ENCODE results near the gene POU5F1. TPM values are rescaled to one million over a fixed set of nuclear protein-coding genes. Genes with fewer than 3 reads are reported as not detected.

POU5F1 gene
- polyA plus RNA-seq, 3 donors, result 0.20 TPM; not detected in 2

DNA sequence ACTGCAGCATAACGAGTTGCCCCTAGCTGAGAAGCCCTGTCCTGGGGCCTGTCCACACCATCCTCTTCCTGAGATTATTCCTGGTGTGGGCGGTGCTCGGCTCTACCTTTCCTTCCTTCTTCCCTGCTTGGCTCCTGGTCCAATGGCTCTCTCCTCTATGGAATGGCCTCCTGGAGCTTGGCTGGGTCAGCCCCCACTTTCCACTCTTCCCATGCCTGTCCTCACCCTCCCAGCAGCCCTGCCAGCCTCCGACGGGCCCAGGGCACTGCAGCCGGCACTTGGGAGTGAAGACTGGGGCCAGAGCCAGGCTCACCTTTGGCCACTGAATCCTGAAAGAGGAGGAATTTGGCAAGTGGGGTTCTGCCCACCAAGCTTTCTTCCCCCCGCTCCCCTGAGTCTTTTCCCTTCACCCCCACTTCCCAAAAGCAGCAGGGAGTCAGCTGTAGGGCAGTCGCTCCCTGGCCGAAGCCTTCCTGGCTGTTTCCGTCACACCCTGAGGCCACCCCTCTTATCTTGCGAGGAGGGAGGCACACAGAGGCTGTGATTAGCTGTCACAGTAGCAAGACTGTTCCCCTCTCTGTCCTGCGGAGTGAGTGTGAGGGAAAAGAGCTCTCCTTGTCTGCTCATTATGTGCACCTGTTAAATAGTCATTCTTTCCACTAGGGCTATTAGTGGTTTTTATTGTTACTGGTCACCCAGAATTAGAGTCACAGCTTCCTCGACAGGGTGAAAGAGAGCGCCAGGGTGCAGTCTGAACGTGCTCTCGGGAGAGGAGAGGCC lies 43.9 kb downstream of the POU5F1 start:
- Mint-ChIP-seq H3K4me1 (peaks cover 8% of the 10 kb centered on the region), H3K27ac (no peak overlapping the region), H3K9me3 (peaks cover 0 to 2% (median 0%) of the 10 kb centered on the region in 7 donors), H3K36me3 (no peaks in the 10 kb centered on the region), H3K27me3 (ENCODE audit: low read depth in 3 of 3) (peaks cover 4 to 10% (median 7%) of the 10 kb centered on the region in 3 donors), H3K4me3 (no peak overlapping the region)
- intact Hi-C loops (cut with micrococcal nuclease), result no loop called here
- TF ChIP-seq, protein P1, sequence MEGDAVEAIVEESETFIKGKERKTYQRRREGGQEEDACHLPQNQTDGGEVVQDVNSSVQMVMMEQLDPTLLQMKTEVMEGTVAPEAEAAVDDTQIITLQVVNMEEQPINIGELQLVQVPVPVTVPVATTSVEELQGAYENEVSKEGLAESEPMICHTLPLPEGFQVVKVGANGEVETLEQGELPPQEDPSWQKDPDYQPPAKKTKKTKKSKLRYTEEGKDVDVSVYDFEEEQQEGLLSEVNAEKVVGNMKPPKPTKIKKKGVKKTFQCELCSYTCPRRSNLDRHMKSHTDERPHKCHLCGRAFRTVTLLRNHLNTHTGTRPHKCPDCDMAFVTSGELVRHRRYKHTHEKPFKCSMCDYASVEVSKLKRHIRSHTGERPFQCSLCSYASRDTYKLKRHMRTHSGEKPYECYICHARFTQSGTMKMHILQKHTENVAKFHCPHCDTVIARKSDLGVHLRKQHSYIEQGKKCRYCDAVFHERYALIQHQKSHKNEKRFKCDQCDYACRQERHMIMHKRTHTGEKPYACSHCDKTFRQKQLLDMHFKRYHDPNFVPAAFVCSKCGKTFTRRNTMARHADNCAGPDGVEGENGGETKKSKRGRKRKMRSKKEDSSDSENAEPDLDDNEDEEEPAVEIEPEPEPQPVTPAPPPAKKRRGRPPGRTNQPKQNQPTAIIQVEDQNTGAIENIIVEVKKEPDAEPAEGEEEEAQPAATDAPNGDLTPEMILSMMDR (IDR thresholded peaks at IDR 0.05), result no peak
- Histone ChIP-seq H3K4me1 (ENCODE audit: control insufficient read depth in 1 of 2, insufficient read depth in 2 of 2, low read length in 2 of 2) (no peaks in the 10 kb centered on the region), H3K9ac (ENCODE audit: insufficient read depth, low read length, poor library complexity, severe bottlenecking) (no peak overlapping the region), H3K9me3 (replicated peaks in 1 of 2; ENCODE audit: control insufficient read depth in 1 of 2, insufficient read depth in 1 of 2, low read length in 2 of 2) (no peaks in the 10 kb centered on the region), H4K20me1 (ENCODE audit: insufficient read depth, low read length) (no peaks in the 10 kb centered on the region), H3K4me3 (replicated peaks in 1 of 3; ENCODE audit: low read depth in 2 of 3, low read length in 3 of 3) (no peak overlapping the region), H3K4me2 (replicated peaks; ENCODE audit: extremely low read depth, low read length, poor library complexity, severe bottlenecking) (no peak overlapping the region), H3K36me3 (replicated peaks in 1 of 2; ENCODE audit: control insufficient read depth in 1 of 2, insufficient read depth in 2 of 2, low read length in 2 of 2) (no peaks in the 10 kb centered on the region), H2AFZ (ENCODE audit: insufficient read depth, low read depth, low read length, poor library complexity, severe bottlenecking) (no peak overlapping the region), H3K79me2 (ENCODE audit: insufficient read depth, low read length) (no peaks in the 10 kb centered on the region), H3K27ac (ENCODE audit: low read depth in 1 of 2, low read length in 2 of 2) (no peak overlapping the region), H3K27me3 (ENCODE audit: control insufficient read depth in 2 of 2, insufficient read depth in 2 of 2, low read length in 2 of 2) (no peaks in the 10 kb centered on the region)
- 87% methylated on average over 5 of the region's 16 CpGs for WGBS (ENCODE audit: insufficient coverage)
- DNase-seq, result no peak

DNA sequence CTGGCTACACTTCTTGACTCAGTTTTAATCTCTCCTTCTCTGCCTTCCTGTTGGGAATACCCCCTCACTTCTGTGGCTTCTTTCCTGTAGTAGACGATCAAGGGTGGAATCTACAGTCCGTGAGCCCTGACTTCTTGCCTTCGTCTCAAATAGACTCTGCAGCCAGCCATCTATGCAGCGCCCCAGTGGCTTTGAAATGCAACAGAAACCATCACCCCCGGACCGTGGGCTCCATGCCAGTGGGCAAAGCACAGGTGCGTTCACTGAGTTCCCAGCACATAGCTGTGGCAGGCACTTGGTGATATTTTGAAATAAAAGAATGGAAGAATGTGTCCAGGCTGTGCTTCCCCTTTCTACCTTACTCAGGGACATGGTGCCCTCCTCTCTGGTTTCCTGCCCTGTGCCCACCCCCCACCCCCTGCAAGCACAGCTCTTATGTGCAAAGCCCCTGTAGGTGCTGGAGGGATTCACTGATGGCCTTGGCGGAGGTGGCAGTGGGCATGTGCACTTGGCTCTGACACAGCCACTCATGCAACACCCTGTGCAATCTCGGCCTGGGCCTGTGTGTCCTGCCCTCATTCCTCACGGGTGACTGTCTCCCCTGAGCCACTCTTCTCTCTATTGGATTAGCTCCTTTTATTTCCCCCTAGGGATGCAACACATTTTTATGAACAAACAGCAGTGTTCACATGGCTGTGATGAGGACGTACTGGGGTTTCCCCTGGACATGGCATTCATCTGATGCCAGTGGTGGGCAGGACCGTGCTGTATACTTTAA lies 44.7 kb downstream of the POU5F1 start:
- Mint-ChIP-seq H3K4me1 (peaks cover 8% of the 10 kb centered on the region), H3K4me3 (no peak overlapping the region), H3K36me3 (no peaks in the 10 kb centered on the region), H3K27ac (no peak overlapping the region), H3K27me3 (ENCODE audit: low read depth in 3 of 3) (peaks cover 4 to 10% (median 7%) of the 10 kb centered on the region in 3 donors), H3K9me3 (peaks cover 0 to 2% (median 0%) of the 10 kb centered on the region in 7 donors)
- H3K36me3 ChIP-seq (replicated peaks in 1 of 2; ENCODE audit: control insufficient read depth in 1 of 2, insufficient read depth in 2 of 2, low read length in 2 of 2), result no peaks in the 10 kb centered on the region
- TF ChIP-seq, protein P1 (IDR thresholded peaks at IDR 0.05), result no peak
- intact Hi-C loops (cut with micrococcal nuclease), result no loop called here
- H3K27me3 ChIP-seq (ENCODE audit: control insufficient read depth in 2 of 2, insufficient read depth in 2 of 2, low read length in 2 of 2), result no peaks in the 10 kb centered on the region
- H3K27ac ChIP-seq (ENCODE audit: low read depth in 1 of 2, low read length in 2 of 2), result no peak overlapping the region
- no peaks in the 10 kb centered on the region for H4K20me1 ChIP-seq (ENCODE audit: insufficient read depth, low read length)
- no peaks in the 10 kb centered on the region for H3K4me1 ChIP-seq (ENCODE audit: control insufficient read depth in 1 of 2, insufficient read depth in 2 of 2, low read length in 2 of 2)
- no peak overlapping the region for H3K4me3 ChIP-seq (replicated peaks in 1 of 3; ENCODE audit: low read depth in 2 of 3, low read length in 3 of 3)
- H3K9me3 ChIP-seq (replicated peaks in 1 of 2; ENCODE audit: control insufficient read depth in 1 of 2, insufficient read depth in 1 of 2, low read length in 2 of 2), result no peaks in the 10 kb centered on the region
- 65% methylated on average over 10 of the region's 12 CpGs for WGBS (ENCODE audit: insufficient coverage)
- H3K4me2 ChIP-seq (replicated peaks; ENCODE audit: extremely low read depth, low read length, poor library complexity, severe bottlenecking), result no peak overlapping the region
- no peak for DNase-seq
- H2AFZ ChIP-seq (ENCODE audit: insufficient read depth, low read depth, low read length, poor library complexity, severe bottlenecking), result no peak overlapping the region
- no peak overlapping the region for H3K9ac ChIP-seq (ENCODE audit: insufficient read depth, low read length, poor library complexity, severe bottlenecking)
- H3K79me2 ChIP-seq (ENCODE audit: insufficient read depth, low read length), result no peaks in the 10 kb centered on the region
